HG02885 (cell line): Measurements from ENCODE around the gene RPS19.
"Not testable (repeated sequence)": the region's sequence is repeated elsewhere in the genome, so short reads cannot be mapped to it uniquely, and the experiment has no call there.

Source experiments
- ATAC-seq: cut with Tn5 transposase; IDR thresholded peaks from one replicate; pipeline ENCODE4 v1.9.1; 2021; ENCODE audit warnings: mild to moderate bottlenecking; ENCODE audit not compliant: unreplicated experiment, poor library complexity

The RPS19 gene

GRCh38 chr19:41911889-41912731 lies 52.1 kb downstream of the RPS19 start:
- ATAC-seq = no peak

- no peak for ATAC-seq
Observed at GRCh38 chr19:41912899-41913537, 53.0 kb downstream of the RPS19 start.

DNA sequence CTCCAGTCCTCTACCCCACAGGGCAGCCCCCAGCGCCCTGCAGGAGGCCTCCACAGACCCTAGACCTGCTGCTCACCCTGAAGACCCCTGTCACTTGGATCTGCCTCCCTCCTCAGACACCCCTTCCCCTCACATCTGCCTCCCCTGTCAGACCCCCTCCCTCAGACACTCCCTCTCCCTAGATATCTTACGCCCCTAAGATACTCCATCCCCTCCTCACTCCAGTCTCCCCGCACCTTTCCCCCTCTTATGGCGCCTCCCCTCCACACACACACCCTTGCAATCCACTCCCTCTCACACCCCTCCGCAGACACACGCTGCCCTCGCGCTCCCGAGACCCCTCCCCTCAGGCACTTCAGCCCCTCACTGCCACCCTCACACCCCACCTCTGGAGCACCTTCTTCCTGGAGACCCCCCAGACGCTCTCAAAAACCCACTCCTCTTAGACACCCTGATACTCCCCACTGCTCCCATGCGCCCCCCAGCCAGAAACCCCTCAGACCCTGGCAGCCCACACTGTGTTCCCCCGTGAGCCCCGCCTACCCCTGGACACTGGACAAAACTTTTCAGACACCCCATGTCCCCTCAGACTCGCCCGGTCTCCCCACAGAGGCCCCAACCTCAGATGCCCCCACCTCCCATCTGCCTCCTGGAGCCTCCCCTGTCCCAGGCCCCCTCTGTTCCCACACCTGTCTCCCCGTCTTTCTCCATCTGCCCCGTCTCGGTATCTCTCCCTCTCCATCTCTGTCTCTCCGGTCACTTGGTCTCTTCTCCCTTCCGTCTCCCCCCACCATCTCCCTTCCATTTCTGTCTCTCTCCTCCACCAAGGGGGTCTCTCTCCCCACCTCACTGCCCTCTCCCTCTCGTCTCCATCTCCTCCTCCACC lies 53.7 kb downstream of the RPS19 start:
- no peak for ATAC-seq

DNA sequence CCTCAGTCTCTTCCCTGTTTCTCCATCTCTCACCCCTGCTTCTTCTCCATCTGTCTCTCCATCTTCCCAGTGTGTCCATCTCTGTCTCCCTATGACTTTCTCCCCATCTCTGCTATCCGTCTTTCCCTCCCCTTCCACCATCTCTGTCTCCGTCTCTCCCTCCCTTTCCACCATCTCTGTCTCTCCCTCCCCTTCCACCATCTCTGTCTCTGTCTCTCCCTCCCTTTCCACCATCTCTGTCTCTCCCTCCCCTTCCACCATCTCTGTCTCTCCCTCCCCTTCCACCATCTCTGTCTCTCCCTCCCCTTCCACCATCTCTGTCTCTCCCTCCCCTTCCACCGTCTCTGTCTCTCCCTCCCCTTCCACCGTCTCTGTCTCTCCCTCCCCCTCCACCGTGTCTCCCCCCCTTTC lies 54.4 kb downstream of the RPS19 start:
- ATAC-seq = not testable (repeated sequence)

DNA sequence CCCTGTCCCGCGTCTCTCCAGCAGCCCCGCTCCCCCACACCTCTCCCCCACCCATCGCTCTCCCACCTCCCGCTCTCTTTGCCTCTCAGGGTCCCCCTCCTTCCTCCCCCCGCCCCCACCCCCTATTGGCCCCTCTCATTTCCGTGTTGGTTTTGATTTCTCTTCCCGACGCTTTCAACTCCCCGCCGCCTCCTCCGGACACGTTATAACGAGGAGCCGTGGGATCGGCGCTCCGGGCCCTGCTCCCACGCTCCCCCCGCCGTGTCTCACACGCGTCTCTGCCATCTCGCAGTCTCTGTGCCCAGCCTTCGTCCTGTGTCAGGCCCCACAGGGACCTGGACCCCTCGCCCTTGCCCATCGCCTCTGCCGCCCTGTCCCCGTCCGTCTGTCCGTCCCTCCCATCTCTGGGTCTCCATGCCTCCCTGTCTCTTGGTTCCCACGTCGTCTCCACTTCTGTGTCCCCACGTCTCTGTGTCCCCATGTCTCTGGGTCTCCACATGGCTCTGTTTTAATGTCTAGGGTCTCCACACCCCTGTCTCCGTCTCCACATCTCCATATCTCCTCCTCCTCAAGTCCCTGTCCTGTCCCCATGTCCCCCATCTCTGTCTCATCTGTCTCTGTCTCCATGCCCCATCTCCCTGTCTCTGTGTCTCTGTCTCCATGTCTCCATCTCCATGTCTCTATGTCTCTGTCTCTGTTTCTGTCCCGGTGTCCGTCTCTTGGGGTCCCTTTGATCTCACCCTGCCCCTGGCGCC lies 55.1 kb downstream of the RPS19 start:
- ATAC-seq = no peak

GRCh38 chr19:41915776-41916414 lies 55.8 kb downstream of the RPS19 start:
- no peak for ATAC-seq

- no peak for ATAC-seq
Observed at GRCh38 chr19:41917676-41918075, 57.6 kb downstream of the RPS19 start.

DNA sequence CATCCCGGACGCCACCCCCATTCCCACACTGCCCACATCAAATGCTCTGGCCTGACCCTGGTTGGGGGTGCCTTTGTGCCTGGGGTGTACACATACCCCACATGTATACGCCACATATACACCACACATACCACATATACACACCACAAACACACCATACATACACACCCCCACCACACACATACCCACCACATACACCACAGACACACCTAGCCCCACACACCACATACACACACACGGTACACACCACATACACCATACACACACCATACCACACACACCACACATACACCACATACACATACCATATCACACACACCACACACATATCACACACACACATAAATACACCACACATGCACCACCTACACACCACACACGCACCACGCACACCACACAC lies 58.0 kb downstream of the RPS19 start:
- ATAC-seq = no peak

DNA sequence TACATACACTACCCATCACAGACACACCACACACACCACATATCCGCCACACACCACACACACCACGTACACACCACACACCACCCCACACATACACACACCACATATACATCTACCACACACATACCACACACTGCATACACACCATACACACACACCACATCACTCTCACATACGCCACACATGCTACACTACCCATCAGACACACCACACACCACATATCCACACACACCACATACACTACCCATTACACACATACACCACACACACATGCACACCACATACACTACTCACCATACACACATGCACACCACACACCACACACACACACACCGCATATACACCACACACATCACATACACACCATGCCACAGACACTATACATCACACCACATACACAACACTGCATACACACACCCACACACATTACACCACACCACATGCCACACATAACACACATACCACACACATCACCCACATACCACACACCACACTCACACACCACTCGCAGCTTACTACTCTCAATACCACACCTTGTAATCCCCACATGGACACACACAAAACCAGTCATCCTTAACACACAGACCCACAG lies 58.7 kb downstream of the RPS19 start:
- ATAC-seq = no peak

- ATAC-seq = no peak
Observed at GRCh38 chr19:41919948-41920712, 60.1 kb downstream of the RPS19 start.

DNA sequence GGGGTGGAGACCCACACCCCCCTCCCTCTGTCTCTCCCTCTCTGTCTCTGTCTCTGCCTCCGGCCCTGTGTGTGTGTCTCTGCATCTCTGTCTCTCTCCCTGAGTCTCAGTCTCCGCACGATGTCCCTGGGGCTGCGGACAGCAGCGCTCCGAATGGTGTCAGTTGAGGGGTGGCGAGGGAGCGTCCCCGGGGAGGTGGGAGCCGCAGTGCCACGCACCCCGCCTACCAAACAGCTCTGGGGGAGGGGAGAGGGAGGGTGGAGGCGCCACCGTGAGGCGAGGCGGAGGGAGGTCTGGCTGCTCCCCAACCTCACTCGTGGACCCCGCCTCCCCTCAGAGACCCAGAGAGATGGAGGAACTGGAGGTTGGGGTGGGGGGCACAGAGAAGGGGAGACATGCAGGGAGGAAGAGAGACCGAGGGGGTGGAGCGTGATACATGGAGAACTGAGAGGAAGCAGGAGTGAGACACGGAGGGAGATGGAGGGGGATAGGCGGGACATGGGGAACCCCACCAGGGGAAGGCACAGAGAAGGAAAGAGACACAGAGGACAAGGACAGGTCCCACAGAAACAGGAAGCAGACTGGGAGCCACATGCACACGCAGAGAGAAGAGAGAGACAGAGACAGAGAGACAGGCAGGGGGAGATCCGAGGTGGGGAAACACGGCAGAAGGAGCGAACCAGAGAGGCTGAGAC lies 61.0 kb downstream of the RPS19 start:
- no peak for ATAC-seq

GRCh38 chr19:41921577-41922576 lies 61.8 kb downstream of the RPS19 start:
- no peak for ATAC-seq
